ENCODE data around the gene HES2. TPM values are rescaled to one million over a fixed set of nuclear protein-coding genes. Genes with fewer than 3 reads are reported as not detected.

The HES2 gene
- total and polyA plus RNA-seq, 9 of the 15 experiments (the other 6 are each of a cell fraction or from before 2014, with no cell fraction given) = 0.05 to 0.18 (median 0.07) TPM; not detected in 4

DNA sequence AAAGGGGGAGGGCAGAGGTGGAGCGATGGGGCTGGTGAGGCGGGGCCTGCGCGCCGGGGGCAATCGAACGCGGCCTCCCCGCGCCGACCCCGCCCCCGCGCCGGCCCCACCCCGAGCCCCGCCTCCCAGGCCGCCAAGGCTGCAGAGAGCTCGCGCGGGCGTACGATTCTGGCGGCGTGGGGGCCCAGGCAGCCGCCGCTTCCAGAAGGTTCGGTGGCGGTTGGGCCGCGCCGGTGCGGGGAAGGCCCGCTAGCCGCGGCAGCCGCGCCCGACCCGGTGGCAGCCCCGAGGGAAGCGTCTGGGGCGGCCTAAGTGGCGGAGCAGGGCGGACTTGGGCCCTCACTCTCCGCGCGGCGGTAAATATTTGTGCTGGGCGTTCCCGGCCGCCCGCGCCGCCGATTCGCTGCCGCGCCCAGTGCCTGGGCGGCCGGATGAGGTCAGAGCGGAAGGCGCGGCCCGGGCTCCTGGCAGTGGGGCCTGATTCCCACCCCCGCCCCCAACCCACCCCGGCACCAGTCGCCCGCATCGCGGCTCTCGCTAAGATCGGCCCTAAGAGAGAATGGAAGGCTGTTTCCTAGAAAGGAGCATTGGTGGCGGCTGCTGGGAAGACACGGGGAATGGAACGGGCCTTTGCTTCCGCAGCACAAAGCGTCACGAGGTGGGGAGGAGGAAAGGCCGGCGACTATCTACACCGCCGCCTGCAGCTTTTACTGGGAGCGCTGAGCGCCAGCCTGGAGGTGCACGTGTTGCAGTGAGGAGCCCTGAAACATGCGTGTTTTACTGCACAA, 26.1 kb downstream of the HES2 start, which contains the start of gene ACOT7 (continued):
- TF ChIP-seq, protein P1, sequence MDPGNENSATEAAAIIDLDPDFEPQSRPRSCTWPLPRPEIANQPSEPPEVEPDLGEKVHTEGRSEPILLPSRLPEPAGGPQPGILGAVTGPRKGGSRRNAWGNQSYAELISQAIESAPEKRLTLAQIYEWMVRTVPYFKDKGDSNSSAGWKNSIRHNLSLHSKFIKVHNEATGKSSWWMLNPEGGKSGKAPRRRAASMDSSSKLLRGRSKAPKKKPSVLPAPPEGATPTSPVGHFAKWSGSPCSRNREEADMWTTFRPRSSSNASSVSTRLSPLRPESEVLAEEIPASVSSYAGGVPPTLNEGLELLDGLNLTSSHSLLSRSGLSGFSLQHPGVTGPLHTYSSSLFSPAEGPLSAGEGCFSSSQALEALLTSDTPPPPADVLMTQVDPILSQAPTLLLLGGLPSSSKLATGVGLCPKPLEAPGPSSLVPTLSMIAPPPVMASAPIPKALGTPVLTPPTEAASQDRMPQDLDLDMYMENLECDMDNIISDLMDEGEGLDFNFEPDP (CRISPR knock-in tag; IDR thresholded peaks at IDR 0.05) = 0 out of 2 replicates have a peak, but pooled peaks have one; percentile 19
- TF ChIP-seq RAD21 (CRISPR knock-in tag; conservative IDR thresholded peaks at IDR 0.05 in 1 of 2, IDR thresholded peaks at IDR 0.05 in 1 of 2) (peak in 1 of 2 experiments; percentile 29; a peak in 1 of 4 replicates), SAP30 (IDR thresholded peaks at IDR 0.05; ENCODE audit: borderline replicate concordance, insufficient read depth, low read depth, low read length, poor library complexity, severe bottlenecking) (peak; percentile 90), FOXJ3 (CRISPR knock-in tag; IDR thresholded peaks at IDR 0.05) (no peak), MAZ (CRISPR knock-in tag; conservative IDR thresholded peaks at IDR 0.05 in 1 of 2, IDR thresholded peaks at IDR 0.05 in 1 of 2) (peak; percentile 85 to 92), CBFB (CRISPR knock-in tag; IDR thresholded peaks at IDR 0.05) (0 out of 2 replicates have a peak, but pooled peaks have one; percentile 54)
- TF ChIP-seq, protein P2, sequence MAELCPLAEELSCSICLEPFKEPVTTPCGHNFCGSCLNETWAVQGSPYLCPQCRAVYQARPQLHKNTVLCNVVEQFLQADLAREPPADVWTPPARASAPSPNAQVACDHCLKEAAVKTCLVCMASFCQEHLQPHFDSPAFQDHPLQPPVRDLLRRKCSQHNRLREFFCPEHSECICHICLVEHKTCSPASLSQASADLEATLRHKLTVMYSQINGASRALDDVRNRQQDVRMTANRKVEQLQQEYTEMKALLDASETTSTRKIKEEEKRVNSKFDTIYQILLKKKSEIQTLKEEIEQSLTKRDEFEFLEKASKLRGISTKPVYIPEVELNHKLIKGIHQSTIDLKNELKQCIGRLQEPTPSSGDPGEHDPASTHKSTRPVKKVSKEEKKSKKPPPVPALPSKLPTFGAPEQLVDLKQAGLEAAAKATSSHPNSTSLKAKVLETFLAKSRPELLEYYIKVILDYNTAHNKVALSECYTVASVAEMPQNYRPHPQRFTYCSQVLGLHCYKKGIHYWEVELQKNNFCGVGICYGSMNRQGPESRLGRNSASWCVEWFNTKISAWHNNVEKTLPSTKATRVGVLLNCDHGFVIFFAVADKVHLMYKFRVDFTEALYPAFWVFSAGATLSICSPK (IDR thresholded peaks at IDR 0.05; ENCODE audit: borderline replicate concordance) = no peak
- TF ChIP-seq, protein P3, sequence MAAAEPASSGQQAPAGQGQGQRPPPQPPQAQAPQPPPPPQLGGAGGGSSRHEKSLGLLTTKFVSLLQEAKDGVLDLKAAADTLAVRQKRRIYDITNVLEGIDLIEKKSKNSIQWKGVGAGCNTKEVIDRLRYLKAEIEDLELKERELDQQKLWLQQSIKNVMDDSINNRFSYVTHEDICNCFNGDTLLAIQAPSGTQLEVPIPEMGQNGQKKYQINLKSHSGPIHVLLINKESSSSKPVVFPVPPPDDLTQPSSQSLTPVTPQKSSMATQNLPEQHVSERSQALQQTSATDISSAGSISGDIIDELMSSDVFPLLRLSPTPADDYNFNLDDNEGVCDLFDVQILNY (CRISPR knock-in tag; IDR thresholded peaks at IDR 0.05) = 0 out of 2 replicates have a peak, but pooled peaks have one; percentile 15
- TF ChIP-seq, protein P4, sequence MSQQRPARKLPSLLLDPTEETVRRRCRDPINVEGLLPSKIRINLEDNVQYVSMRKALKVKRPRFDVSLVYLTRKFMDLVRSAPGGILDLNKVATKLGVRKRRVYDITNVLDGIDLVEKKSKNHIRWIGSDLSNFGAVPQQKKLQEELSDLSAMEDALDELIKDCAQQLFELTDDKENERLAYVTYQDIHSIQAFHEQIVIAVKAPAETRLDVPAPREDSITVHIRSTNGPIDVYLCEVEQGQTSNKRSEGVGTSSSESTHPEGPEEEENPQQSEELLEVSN (IDR thresholded peaks at IDR 0.05; ENCODE audit: borderline replicate concordance in 1 of 2, extremely low read depth in 1 of 2, insufficient read depth in 1 of 2, insufficient read length in 1 of 2, low read depth in 1 of 2, low read length in 1 of 2, poor library complexity in 1 of 2, severe bottlenecking in 1 of 2) = peak; percentile 86 to 88
- TF ChIP-seq, protein P5, sequence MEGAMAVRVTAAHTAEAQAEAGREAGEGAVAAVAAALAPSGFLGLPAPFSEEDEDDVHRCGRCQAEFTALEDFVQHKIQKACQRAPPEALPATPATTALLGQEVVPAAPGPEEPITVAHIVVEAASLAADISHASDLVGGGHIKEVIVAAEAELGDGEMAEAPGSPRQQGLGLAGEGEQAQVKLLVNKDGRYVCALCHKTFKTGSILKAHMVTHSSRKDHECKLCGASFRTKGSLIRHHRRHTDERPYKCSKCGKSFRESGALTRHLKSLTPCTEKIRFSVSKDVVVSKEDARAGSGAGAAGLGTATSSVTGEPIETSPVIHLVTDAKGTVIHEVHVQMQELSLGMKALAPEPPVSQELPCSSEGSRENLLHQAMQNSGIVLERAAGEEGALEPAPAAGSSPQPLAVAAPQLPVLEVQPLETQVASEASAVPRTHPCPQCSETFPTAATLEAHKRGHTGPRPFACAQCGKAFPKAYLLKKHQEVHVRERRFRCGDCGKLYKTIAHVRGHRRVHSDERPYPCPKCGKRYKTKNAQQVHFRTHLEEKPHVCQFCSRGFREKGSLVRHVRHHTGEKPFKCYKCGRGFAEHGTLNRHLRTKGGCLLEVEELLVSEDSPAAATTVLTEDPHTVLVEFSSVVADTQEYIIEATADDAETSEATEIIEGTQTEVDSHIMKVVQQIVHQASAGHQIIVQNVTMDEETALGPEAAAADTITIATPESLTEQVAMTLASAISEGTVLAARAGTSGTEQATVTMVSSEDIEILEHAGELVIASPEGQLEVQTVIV (CRISPR knock-in tag; IDR thresholded peaks at IDR 0.05; ENCODE audit: borderline replicate concordance) = no peak
- TF ChIP-seq, protein P6, sequence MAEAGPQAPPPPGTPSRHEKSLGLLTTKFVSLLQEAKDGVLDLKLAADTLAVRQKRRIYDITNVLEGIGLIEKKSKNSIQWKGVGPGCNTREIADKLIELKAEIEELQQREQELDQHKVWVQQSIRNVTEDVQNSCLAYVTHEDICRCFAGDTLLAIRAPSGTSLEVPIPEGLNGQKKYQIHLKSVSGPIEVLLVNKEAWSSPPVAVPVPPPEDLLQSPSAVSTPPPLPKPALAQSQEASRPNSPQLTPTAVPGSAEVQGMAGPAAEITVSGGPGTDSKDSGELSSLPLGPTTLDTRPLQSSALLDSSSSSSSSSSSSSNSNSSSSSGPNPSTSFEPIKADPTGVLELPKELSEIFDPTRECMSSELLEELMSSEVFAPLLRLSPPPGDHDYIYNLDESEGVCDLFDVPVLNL (CRISPR knock-in tag; IDR thresholded peaks at IDR 0.05; ENCODE audit: low read depth) = peak; percentile 20; the same call in 1 of the 2 replicates

All from K562 (cell line).